Ascending aorta (tissue), 2 donors: Measurements from ENCODE around the gene VMAC. TPM values are rescaled to one million over a fixed set of nuclear protein-coding genes. Genes with fewer than 3 reads are reported as not detected.

Experiments
- DNase-seq, 2 donors: peaks; one replicate each; pipeline ENCODE4 v3.0.0-alpha.2; 2019; ENCODE audit warnings: low spot score in 2 of 2
- H3K27ac ChIP-seq, 2 donors: fragments of 200-600 bp; sonication (generic); one replicate each; pipeline ENCODE4 v1.5.1; 2016 to 2017; ENCODE audit warnings: mild to moderate bottlenecking in 1 of 2
- H3K27me3 ChIP-seq: fragments of 200-600 bp; sonication (generic); one replicate; pipeline ENCODE4 v1.5.1; 2017
- H3K36me3 ChIP-seq, 2 donors: fragments of 200-600 bp; sonication (generic); one replicate each; pipeline ENCODE4 v1.5.1; 2016
- H3K4me1 ChIP-seq, 2 donors: fragments of 200-600 bp; sonication (generic); one replicate each; pipeline ENCODE4 v1.5.1; 2016 to 2017; ENCODE audit warnings: mild to moderate bottlenecking in 1 of 2
- H3K4me3 ChIP-seq, 2 donors: fragments of 200-600 bp; sonication (generic); one replicate each; pipeline ENCODE4 v1.5.1; 2016 to 2017; ENCODE audit warnings: mild to moderate bottlenecking in 1 of 2
- H3K9me3 ChIP-seq, 2 donors: fragments of 200-600 bp; sonication (generic); one replicate each; pipeline ENCODE4 v1.5.1; 2016
- CTCF ChIP-seq, 3 experiments: fragments of 200-600 bp in 2 of 3; fragments of 450-650 bp in 1 of 3; sonication (generic) in 2 of 3; IDR thresholded peaks; one replicate each; pipeline ENCODE4 v1.5.1; 2016 to 2019; ENCODE audit warnings: antibody characterized with exemption in 3 of 3, mild to moderate bottlenecking in 1 of 3, moderate library complexity in 1 of 3
- intact Hi-C: fragments of 100-400 bp; cut with DNase I; formaldehyde crosslinking; loops from one replicate; pipeline ENCODE4 v1.15.1; 2023
- total RNA-seq: library from RNA; depleted of rRNA; stranded (reverse); fragments of >200 nt; gene quantifications from one replicate; pipeline ENCODE4 v1.1.0, GENCODE V29; 2016

VMAC gene
- total RNA-seq, 1 donor from 2014 or later, result 15.2 TPM

GRCh38 chr19:5877427-5877826 lies 27.2 kb upstream of the VMAC start:
- Histone ChIP-seq H3K4me1 (peaks cover 0 to 4% of the 10 kb centered on the region in 2 donors), H3K27ac (no peak overlapping the region), H3K9me3 (no peaks in the 10 kb centered on the region), H3K27me3 (peaks cover 3% of the 10 kb centered on the region), H3K4me3 (no peak overlapping the region), H3K36me3 (no peaks in the 10 kb centered on the region)
- intact Hi-C loops, result no loop called here
- no peak for TF ChIP-seq CTCF (IDR thresholded peaks at IDR 0.05)
- DNase-seq, result no peak

GRCh38 chr19:5877882-5878281 lies 26.8 kb upstream of the VMAC start:
- no peak for TF ChIP-seq CTCF (IDR thresholded peaks at IDR 0.05)
- Histone ChIP-seq H3K36me3 (no peaks in the 10 kb centered on the region), H3K4me3 (no peak overlapping the region), H3K9me3 (no peaks in the 10 kb centered on the region), H3K4me1 (peaks cover 0 to 4% of the 10 kb centered on the region in 2 donors), H3K27ac (no peak overlapping the region), H3K27me3 (peaks cover 3% of the 10 kb centered on the region)
- intact Hi-C loops, result no loop called here
- no peak for DNase-seq

GRCh38 chr19:5880196-5880595 lies 24.5 kb upstream of the VMAC start:
- intact Hi-C loops, result no loop called here
- H3K27me3 ChIP-seq, result peaks cover 3% of the 10 kb centered on the region
- no peak for DNase-seq
- H3K9me3 ChIP-seq, result no peaks in the 10 kb centered on the region
- no peak for TF ChIP-seq CTCF (IDR thresholded peaks at IDR 0.05)
- peaks cover 0 to 4% of the 10 kb centered on the region in 2 donors for H3K4me1 ChIP-seq
- no peaks in the 10 kb centered on the region for H3K36me3 ChIP-seq
- no peak overlapping the region for H3K27ac ChIP-seq
- H3K4me3 ChIP-seq, result no peak overlapping the region

GRCh38 chr19:5880604-5881078 lies 24.0 kb upstream of the VMAC start:
- intact Hi-C loops, result no loop called here
- H3K9me3 ChIP-seq, result no peaks in the 10 kb centered on the region
- H3K27ac ChIP-seq, result no peak overlapping the region
- DNase-seq, result no peak
- TF ChIP-seq CTCF (IDR thresholded peaks at IDR 0.05), result no peak
- H3K27me3 ChIP-seq, result peaks cover 3% of the 10 kb centered on the region
- H3K4me3 ChIP-seq, result no peak overlapping the region
- no peaks in the 10 kb centered on the region for H3K36me3 ChIP-seq
- peaks cover 0 to 4% of the 10 kb centered on the region in 2 donors for H3K4me1 ChIP-seq

GRCh38 chr19:5881543-5882299 lies 23.0 kb upstream of the VMAC start:
- Histone ChIP-seq H3K9me3 (no peaks in the 10 kb centered on the region), H3K4me3 (no peak overlapping the region), H3K36me3 (no peaks in the 10 kb centered on the region), H3K27ac (no peak overlapping the region), H3K4me1 (peaks cover 0 to 4% of the 10 kb centered on the region in 2 donors), H3K27me3 (peaks cover 3% of the 10 kb centered on the region)
- no peak for DNase-seq
- no peak for TF ChIP-seq CTCF (IDR thresholded peaks at IDR 0.05)
- intact Hi-C loops, result no loop called here
